Immature natural killer cell (primary cell): Measurements from ENCODE around the gene TMEM131. TPM values are rescaled to one million over a fixed set of nuclear protein-coding genes. Genes with fewer than 3 reads are reported as not detected.
A peak's percentile ranks its signal among the peaks of the same experiment; 100 is the strongest.
"Not testable (repeated sequence)": the region's sequence is repeated elsewhere in the genome, so short reads cannot be mapped to it uniquely, and the experiment has no call there.

Source experiments
- DNase-seq, 3 donors: peaks; one replicate each; pipeline ENCODE4 v3.0.0; 2022; ENCODE audit warnings: mixed read lengths in 1 of 3
- H3K27ac Mint-ChIP-seq, 6 donors: one replicate each; pipeline ENCODE4 v1.8.0; 2020; ENCODE audit warnings: mixed read lengths in 6 of 6, mild to moderate bottlenecking in 5 of 6, inconsistent platforms in 4 of 6, moderate library complexity in 3 of 6
- H3K27me3 Mint-ChIP-seq, 3 donors: one replicate each; pipeline ENCODE4 v1.8.0; 2020 to 2021; ENCODE audit warnings: low read depth in 3 of 3, mild to moderate bottlenecking in 3 of 3, mixed read lengths in 3 of 3, moderate library complexity in 3 of 3, inconsistent platforms in 1 of 3
- H3K36me3 Mint-ChIP-seq, 3 donors: one replicate each; pipeline ENCODE4 v1.8.0; 2020; ENCODE audit warnings: mixed read lengths in 3 of 3, inconsistent platforms in 2 of 3, mild to moderate bottlenecking in 2 of 3
- H3K4me1 Mint-ChIP-seq, 2 donors: one replicate each; pipeline ENCODE4 v1.8.0; 2020; ENCODE audit warnings: inconsistent platforms in 2 of 2, mild to moderate bottlenecking in 2 of 2, mixed read lengths in 2 of 2, moderate library complexity in 1 of 2
- H3K4me3 Mint-ChIP-seq, 5 donors: one replicate each; pipeline ENCODE4 v1.8.0; 2020; ENCODE audit warnings: mild to moderate bottlenecking in 5 of 5, mixed read lengths in 5 of 5, inconsistent platforms in 3 of 5, moderate library complexity in 3 of 5
- H3K9me3 Mint-ChIP-seq, 6 donors: one replicate each; pipeline ENCODE4 v1.8.0; 2020; ENCODE audit warnings: mild to moderate bottlenecking in 6 of 6, mixed read lengths in 6 of 6, inconsistent platforms in 4 of 6, moderate library complexity in 3 of 6
- polyA plus RNA-seq, 3 donors: library from polyadenylated mRNA; unstranded; fragments of 300-500 nt; fragmentation: Illumina TruSeq; gene quantifications; one replicate each; pipeline ENCODE4 v1.2.3, GENCODE V29; 2021

The TMEM131 gene
- polyA plus RNA-seq, 3 donors from 2014 or later, result 7.1 to 24.5 (median 8.3) TPM

DNA sequence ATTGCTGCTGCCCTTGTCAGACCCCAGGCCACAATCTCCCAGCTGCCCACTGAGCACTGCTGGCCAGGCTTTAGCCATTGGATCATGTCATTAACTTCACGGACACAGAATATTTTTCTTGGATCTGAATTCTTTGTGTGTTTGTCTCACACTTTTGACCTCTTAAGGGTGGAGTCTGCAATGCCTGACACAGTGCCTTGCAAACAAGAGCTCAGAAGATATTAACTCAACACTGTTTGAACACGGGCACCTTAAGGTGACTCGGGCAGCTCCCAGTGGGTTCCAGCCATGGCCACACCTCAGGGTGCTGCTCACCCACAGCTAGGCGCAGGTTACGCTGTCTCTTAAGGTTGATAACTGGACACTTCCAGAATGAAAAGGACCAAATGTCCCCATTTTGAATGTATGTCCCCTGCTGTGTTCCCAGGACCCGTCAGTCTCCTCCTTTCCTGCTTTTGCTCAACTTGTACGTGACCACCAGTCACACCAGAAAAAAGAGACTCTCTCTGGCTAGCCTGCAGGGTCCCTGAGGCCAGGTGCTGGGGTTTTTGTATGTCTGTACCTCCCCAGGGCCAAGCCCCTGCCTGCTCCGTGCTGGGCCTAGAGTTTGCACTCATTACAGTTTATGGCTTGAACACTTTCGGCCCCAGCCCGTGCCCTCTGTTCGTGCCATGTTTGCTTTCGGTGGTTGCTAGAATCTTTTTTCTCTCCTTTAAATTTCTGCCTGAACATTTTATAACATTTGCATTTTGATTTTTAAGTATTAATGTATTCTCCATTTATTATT, 33.4 kb upstream of the TMEM131 start:
- Mint-ChIP-seq H3K27ac (peak overlapping the region in 4 of 6 donors; percentile 37 to 73 (median 64)), H3K36me3 (no peaks in the 10 kb centered on the region), H3K9me3 (no peaks in the 10 kb centered on the region), H3K4me3 (peak overlapping the region in 2 of 5 donors; percentile 22 to 65), H3K4me1 (peaks cover 30 to 49% of the 10 kb centered on the region in 2 donors), H3K27me3 (peaks cover 0 to 4% (median 2%) of the 10 kb centered on the region in 3 donors)
- no peak for DNase-seq

DNA sequence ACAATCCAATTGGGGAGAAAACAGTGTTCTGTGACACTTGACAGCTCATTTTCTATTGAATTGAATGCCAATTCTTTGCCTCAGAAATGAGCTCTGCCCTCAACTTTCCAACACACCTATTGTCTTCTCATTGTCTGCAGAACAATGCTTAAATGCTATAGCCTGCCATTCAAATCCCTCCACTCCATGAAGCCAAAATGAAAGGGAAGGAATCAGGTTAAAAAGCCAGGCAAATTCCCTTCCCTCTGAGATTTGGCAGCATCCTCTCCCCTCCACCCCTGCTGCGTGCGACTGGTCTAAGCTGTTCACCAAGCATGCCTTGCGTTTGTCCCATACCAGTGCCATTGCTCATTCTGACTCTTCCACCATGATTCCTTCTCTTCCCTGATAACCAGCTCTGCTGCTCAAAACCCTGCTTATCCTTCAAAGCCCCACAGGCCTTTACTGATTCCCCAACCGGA, 32.4 kb upstream of the TMEM131 start:
- H3K27ac Mint-ChIP-seq, result peak overlapping the region in 3 of 6 donors; percentile 15 to 57 (median 26)
- H3K36me3 Mint-ChIP-seq, result no peaks in the 10 kb centered on the region
- H3K4me1 Mint-ChIP-seq, result peaks cover 30 to 49% of the 10 kb centered on the region in 2 donors
- DNase-seq, result no peak
- H3K9me3 Mint-ChIP-seq, result no peaks in the 10 kb centered on the region
- peaks cover 0 to 4% (median 2%) of the 10 kb centered on the region in 3 donors for H3K27me3 Mint-ChIP-seq
- H3K4me3 Mint-ChIP-seq, result peak overlapping the region in 2 of 5 donors; percentile 25 to 37

DNA sequence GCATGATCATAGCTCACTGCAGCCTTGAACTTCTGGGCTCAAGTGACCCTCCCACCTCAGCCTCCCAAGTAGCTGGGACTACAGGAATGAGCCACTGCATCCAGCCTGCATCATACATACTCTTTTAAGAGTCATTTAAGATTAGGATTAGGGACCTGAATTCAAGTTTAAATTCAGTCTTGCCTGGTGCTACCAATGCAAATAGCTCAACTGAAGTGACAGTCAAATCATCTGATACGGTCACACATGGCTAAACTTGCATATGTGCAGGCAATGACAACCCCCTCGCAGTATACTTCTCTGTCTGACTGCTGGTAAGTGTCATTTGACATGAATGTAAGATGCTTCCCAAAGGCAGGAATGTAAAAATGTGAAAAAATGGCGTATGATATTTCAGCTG, 31.8 kb upstream of the TMEM131 start:
- H3K4me3 Mint-ChIP-seq, result peak overlapping the region in 3 of 5 donors; percentile 62 to 81 (median 77)
- peaks cover 0 to 4% (median 2%) of the 10 kb centered on the region in 3 donors for H3K27me3 Mint-ChIP-seq
- H3K9me3 Mint-ChIP-seq, result no peaks in the 10 kb centered on the region
- no peak for DNase-seq
- H3K36me3 Mint-ChIP-seq, result no peaks in the 10 kb centered on the region
- peak overlapping the region in 3 of 6 donors; percentile 76 to 88 (median 86) for H3K27ac Mint-ChIP-seq
- H3K4me1 Mint-ChIP-seq, result peaks cover 30 to 49% of the 10 kb centered on the region in 2 donors

DNA sequence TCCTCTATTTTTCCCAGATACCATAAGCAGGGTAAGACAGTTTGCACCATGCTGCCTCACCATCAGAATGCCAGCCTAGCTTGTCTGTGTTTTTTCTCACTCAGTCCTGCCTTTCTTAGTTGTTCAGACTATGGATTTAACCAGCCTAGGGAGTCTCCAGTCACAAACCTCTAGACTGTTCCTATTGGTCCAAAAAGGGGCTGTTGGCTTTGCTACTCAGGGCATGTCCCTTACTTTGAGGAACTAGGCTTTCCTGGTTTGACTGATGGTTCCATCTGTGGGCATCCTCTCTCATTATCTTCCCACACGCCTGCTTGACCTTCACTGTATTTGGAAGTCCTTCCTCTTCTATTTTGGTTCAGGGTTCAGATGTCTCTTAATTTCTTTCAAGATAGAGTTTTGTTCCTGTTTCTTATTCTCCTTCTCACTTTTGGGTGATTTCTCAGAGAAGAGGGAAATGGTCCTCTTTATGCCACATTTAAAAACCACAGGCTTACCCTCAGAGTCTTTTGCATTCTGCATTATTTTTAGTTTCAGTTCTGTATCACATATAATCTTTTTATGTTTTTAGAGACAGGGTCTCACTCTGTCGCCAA, 31.3 kb upstream of the TMEM131 start:
- Mint-ChIP-seq H3K27me3 (peaks cover 0 to 4% (median 2%) of the 10 kb centered on the region in 3 donors), H3K9me3 (no peaks in the 10 kb centered on the region), H3K4me1 (peaks cover 30 to 49% of the 10 kb centered on the region in 2 donors), H3K27ac (peak overlapping the region in 4 of 6 donors; percentile 31 to 88 (median 81)), H3K36me3 (no peaks in the 10 kb centered on the region), H3K4me3 (peak overlapping the region; percentile 39 to 81 (median 62))
- peak; percentile 6 to 14 (median 11) for DNase-seq

DNA sequence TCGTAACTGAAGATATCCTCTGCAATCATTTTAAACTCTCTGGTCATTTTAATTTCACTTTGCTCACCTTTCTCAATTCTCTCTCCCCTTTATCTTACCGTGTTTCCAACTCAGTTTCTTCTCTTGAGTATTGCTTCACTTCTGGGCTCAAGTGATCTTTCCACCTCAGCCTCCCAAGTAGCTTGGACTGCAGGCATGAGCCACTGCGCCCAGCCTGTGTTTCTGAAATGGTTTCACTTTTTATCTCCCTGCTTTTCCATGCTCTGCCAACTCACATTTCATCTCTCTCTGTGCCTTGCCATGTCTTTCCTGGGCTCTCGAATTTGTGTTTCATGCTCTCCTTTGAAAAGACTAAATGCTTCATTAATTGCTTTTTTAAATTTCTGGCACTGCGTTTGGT, 30.5 kb upstream of the TMEM131 start:
- Mint-ChIP-seq H3K9me3 (peaks cover 0 to 2% (median 0%) of the 10 kb centered on the region in 6 donors), H3K27ac (peak overlapping the region in 3 of 6 donors; percentile 39 to 86 (median 76)), H3K4me1 (peaks cover 31 to 49% of the 10 kb centered on the region in 2 donors), H3K27me3 (peaks cover 0 to 4% (median 2%) of the 10 kb centered on the region in 3 donors), H3K4me3 (peak overlapping the region; percentile 39 to 81 (median 62)), H3K36me3 (no peaks in the 10 kb centered on the region)
- DNase-seq, result no peak

DNA sequence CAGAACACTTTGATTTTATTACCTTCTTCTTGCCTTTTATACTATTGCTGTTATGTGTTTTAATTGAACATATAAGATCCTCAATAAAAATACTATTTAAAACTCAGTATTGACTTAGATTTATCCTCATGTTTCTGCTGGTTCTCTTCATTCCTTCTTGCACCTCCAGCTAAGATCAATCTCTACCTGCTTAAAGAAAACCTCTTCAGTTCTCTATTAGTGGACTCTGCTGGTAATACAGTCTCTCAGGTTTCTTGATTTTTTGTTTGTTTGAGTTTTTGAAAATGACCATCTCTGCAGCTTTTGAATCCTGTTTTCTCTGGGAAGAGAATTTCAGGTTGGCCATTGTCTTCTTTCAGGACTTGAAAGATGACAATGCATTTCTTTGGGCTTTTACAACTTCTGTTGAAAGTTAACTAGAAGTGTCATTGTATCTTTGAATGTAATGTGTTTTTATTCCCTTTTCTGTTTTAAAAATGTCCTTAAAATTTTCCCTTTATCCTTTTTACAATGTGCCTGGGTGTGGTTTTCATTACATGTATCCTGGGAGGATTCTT, 29.8 kb upstream of the TMEM131 start:
- peaks cover 0 to 2% (median 0%) of the 10 kb centered on the region in 6 donors for H3K9me3 Mint-ChIP-seq
- peak overlapping the region in 1 of 6 donors; percentile 76 for H3K27ac Mint-ChIP-seq
- no peaks in the 10 kb centered on the region for H3K36me3 Mint-ChIP-seq
- H3K27me3 Mint-ChIP-seq, result peaks cover 0 to 4% (median 2%) of the 10 kb centered on the region in 3 donors
- H3K4me1 Mint-ChIP-seq, result peaks cover 31 to 49% of the 10 kb centered on the region in 2 donors
- no peak for DNase-seq
- peak overlapping the region in 1 of 5 donors; percentile 81 for H3K4me3 Mint-ChIP-seq

DNA sequence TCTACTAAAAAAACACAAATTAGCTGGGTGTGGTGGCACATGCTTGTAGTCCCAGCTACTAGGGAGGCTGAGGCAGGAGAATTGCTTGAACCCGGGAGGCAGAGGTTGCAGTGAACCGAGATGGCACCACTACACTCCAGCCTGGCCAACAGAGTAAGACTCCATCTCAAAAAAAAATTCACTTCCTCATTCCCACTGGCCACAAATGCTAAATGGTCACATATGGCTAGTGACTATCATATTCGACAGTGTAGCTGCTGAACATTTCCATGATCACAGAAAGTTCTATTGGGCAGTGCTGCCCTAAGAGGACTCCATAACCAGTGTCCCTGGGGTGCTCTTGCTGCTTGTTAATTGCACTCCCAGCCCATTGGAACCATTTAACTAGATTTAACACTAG, 26.3 kb upstream of the TMEM131 start:
- H3K36me3 Mint-ChIP-seq, H3K27me3 Mint-ChIP-seq, H3K9me3 Mint-ChIP-seq, H3K4me3 Mint-ChIP-seq, H3K27ac Mint-ChIP-seq, DNase-seq: not testable (repeated sequence)
- H3K4me1 Mint-ChIP-seq, result peaks cover 15 to 19% of the 10 kb centered on the region in 2 donors

DNA sequence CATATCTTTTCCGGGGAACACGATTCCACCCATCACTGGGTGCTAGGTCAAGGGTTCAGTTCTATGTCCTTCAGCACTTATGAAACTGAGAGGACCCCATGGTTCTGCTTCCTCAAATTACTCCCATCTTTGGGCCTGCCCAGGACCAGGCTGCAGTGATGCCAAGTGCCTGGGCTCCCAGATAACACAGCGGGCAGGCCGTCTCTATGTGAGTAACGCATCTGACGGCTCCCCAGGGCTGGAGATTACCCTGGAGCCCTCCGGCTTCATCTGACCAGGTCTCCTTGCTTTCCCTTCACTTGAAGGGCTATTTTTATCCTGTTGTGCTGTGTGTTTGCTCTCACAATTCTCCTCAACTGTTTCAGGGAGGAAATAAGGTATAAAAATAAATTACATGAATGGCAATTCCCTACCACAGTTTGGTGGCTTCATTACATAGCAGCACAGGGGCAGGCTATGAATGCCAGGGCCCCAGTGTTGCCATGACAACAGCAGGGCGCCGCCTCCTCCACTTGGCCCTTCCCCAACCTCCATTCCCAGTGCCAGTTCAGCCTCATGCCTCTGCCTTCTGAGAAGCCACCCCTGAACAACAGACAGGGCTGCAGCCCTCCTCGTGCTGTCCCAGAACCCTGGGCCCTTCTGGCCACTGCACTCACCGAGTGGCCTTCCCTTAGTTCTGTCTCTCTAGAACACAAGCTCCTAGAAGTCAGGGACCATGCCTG, 25.4 kb upstream of the TMEM131 start:
- no peak overlapping the region for H3K27ac Mint-ChIP-seq
- no peak overlapping the region for H3K4me3 Mint-ChIP-seq

DNA sequence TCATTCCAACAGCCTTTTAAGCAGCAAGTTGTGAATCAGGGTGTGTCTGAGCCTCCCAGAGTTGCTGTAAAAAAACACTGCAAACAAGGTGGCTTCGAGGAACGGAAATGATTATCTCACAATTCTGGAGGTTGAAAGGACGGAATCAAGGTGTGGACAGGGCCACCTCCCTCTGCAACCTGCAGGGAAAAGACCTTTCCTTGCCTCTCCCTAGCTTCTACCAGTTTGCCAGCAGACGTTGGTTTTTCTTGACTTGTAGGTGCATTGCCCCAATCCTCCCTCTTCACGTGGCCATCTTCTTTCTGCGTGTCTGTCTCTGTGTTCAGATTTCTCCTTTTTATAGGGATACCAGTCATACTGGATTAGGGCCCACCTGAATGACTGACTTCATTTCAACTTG, 24.8 kb upstream of the TMEM131 start:
- Mint-ChIP-seq H3K4me1 (peaks cover 1 to 4% of the 10 kb centered on the region in 2 donors), H3K36me3 (no peaks in the 10 kb centered on the region), H3K27ac (no peak overlapping the region), H3K4me3 (no peak overlapping the region), H3K9me3 (peaks cover 0 to 3% (median 0%) of the 10 kb centered on the region in 6 donors), H3K27me3 (peaks cover 2% of the 10 kb centered on the region in 3 donors)
- no peak for DNase-seq

More for the DNA sequence above, 25.4 kb upstream of the TMEM131 start:
- Mint-ChIP-seq H3K4me1 (peaks cover 6 to 10% of the 10 kb centered on the region in 2 donors), H3K36me3 (no peaks in the 10 kb centered on the region), H3K27me3 (peaks cover 2% of the 10 kb centered on the region in 3 donors), H3K9me3 (peaks cover 0 to 3% (median 0%) of the 10 kb centered on the region in 6 donors)
- no peak for DNase-seq

DNA sequence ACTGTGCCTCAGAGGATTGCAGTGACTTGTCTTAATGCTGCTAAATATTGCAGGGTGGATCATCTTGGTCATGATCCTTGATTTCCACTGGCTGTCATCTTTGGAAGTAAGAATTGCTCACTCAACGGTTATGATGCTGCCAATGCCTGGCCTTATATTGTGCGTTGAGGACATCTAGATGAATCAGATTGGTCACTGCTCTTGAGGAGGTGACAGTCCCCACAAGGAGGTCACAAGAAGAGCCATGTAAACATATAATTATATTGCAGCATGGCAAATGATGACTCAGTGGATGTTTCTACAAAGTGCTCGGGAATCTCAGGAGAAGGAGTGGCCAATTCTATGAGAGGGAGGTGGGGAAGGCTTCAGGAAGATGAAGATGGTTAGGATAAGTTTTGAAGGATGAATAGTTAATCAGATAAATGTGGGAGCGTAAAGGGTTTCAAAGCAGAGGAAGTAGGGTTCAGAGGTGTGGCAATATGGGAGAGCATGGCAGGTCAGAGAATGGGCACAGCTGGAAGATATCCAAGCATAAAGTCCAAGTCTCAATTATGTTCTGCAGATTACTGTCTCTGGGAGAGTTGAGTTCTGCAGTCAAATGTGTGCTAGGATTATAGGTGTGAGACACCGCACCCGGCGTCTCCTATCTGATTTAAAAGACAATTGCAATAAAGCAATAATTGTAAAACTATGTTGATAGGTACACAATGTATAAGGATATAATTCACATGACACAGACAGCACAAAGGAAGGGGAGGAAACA, 21.3 kb upstream of the TMEM131 start:
- H3K4me1 Mint-ChIP-seq, result peaks cover 1 to 8% of the 10 kb centered on the region in 2 donors
- H3K9me3 Mint-ChIP-seq, result peaks cover 0 to 3% (median 0%) of the 10 kb centered on the region in 6 donors
- no peak for DNase-seq
- H3K36me3 Mint-ChIP-seq, result no peaks in the 10 kb centered on the region
- peaks cover 2 to 4% (median 2%) of the 10 kb centered on the region in 3 donors for H3K27me3 Mint-ChIP-seq
- no peak overlapping the region for H3K27ac Mint-ChIP-seq
- no peak overlapping the region for H3K4me3 Mint-ChIP-seq

DNA sequence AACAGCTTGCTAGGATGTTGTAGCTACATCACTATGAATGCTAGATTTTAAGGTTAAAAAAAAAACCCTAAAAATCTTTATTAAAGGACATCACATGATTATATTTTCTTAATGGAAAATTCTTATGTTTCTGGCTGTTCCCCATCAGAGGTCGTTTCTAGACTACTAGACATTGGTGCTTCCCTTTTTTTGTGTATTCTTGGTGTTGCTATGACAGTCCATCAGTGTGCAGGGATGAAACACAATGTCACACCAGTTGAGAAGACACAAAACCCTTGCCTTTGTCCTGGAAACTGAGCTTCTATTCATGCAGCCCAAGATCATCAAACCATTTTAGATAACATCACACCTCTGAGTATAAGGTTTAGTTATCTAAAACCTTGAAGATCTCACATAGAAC, 19.9 kb upstream of the TMEM131 start:
- no peak overlapping the region for H3K27ac Mint-ChIP-seq
- H3K9me3 Mint-ChIP-seq, result peaks cover 0 to 1% (median 0%) of the 10 kb centered on the region in 6 donors
- peaks cover 2 to 7% (median 4%) of the 10 kb centered on the region in 3 donors for H3K27me3 Mint-ChIP-seq
- H3K36me3 Mint-ChIP-seq, result no peaks in the 10 kb centered on the region
- peaks cover 0 to 8% of the 10 kb centered on the region in 2 donors for H3K4me1 Mint-ChIP-seq
- no peak overlapping the region for H3K4me3 Mint-ChIP-seq
- no peak for DNase-seq

DNA sequence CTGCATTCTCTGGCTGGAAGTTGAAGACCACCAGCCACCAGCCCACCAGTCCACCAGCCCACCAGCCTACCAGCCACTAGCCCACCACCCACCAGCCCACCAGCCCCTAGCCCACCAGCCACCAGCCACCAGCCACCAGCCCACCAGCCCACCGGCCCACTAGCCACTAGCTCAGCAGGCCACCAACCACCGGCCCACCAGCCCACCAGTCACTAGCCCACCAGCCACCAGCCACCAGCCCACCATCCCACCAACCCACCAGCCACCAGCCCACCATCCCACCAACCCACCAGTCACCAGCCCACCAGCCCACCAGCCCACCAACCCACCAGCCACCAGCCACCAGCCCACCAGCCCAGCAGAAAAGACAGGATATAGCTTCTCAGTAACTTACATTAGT, 18.6 kb upstream of the TMEM131 start:
- H3K27me3 Mint-ChIP-seq, result peaks cover 2 to 10% (median 4%) of the 10 kb centered on the region in 3 donors
- H3K4me3 Mint-ChIP-seq, result no peak overlapping the region
- peaks cover 0 to 13% of the 10 kb centered on the region in 2 donors for H3K4me1 Mint-ChIP-seq

More for the DNA sequence above, 18.6 kb upstream of the TMEM131 start:
- no peak for DNase-seq
- Mint-ChIP-seq H3K27ac (no peak overlapping the region), H3K9me3 (peaks cover 0 to 1% (median 0%) of the 10 kb centered on the region in 6 donors), H3K36me3 (no peaks in the 10 kb centered on the region)
